BJ (cell line): Measurements from ENCODE around the gene LRRC2. TPM values are rescaled to one million over a fixed set of nuclear protein-coding genes. Genes with fewer than 3 reads are reported as not detected.

ENCODE experiments used
- CTCF ChIA-PET: fragments of 350-600 bp; formaldehyde crosslinking; extraction: SDS; loops from one replicate; lab custom pipeline; 2021; ENCODE audit warnings: antibody characterized with exemption, inconsistent platforms; lab: Yijun Ruan, JAX
- POLR2A ChIA-PET: fragments of 300-600 bp; sonication (Branson Sonifier 250); formaldehyde crosslinking; extraction: SDS; loops from one replicate; lab custom pipeline; 2021; ENCODE audit warnings: antibody characterized with exemption; lab: Charles Lee
- DNase-seq: peaks from one replicate; pipeline ENCODE4 v3.0.0-alpha.2; 2011; ENCODE audit warnings: low read depth
- H3K27me3 ChIP-seq: 2 replicates; pipeline ENCODE4 v1.6.0; 2011; ENCODE audit warnings: low read length; ENCODE audit not compliant: control insufficient read depth, insufficient read depth
- H3K36me3 ChIP-seq: 2 replicates; pipeline ENCODE4 v1.5.1; 2011; ENCODE audit warnings: low read length; ENCODE audit not compliant: control insufficient read depth, insufficient read depth
- H3K4me3 ChIP-seq: 2 replicates; pipeline ENCODE4 v1.5.1; 2011; ENCODE audit warnings: low read depth, mild to moderate bottlenecking, control low read depth, low read length
- polyA plus RNA-seq: library from polyadenylated mRNA; depleted of rRNA; stranded (reverse); fragments of >200 nt; gene quantifications from 2 replicates; pipeline ENCODE4 v1.2.3, GENCODE V29; 2011
- TF ChIP-seq, protein P1 (sequence below): IDR thresholded peaks from 2 replicates; pipeline ENCODE4 v1.5.1; 2011; ENCODE audit warnings: low read depth, mild to moderate bottlenecking, control low read depth, inconsistent platforms, low read length, moderate library complexity; ENCODE audit not compliant: insufficient read depth

LRRC2 gene
- polyA plus RNA-seq, 1 experiment = 0.55 TPM

DNA sequence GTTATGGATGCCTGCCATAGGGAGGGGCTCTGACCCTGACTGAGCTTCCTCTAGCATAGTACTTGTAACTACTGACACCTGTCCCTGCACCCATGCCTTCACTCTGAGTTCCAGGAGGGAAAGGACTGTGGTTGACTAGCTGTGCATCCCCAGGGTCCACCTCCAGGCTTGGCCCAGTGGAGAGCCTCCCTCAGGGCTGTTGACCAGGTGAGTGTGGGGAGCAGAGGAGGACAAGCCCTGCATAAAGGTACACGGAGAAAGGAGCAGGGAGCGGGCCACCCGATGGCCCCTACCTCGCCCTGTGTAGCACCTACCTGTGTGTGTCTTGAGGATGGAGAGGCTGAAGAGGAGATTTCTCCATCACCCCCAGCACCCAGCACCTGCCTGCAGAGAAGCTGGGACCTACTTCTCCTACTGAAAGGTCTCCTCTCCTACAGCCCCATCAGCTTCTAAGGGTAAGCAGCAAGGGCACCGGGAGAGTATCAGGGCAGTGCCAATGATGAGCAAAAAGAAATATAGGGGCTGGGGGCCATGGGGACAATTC is 94.7 kb downstream of the LRRC2 start:
- TF ChIP-seq, protein P1, sequence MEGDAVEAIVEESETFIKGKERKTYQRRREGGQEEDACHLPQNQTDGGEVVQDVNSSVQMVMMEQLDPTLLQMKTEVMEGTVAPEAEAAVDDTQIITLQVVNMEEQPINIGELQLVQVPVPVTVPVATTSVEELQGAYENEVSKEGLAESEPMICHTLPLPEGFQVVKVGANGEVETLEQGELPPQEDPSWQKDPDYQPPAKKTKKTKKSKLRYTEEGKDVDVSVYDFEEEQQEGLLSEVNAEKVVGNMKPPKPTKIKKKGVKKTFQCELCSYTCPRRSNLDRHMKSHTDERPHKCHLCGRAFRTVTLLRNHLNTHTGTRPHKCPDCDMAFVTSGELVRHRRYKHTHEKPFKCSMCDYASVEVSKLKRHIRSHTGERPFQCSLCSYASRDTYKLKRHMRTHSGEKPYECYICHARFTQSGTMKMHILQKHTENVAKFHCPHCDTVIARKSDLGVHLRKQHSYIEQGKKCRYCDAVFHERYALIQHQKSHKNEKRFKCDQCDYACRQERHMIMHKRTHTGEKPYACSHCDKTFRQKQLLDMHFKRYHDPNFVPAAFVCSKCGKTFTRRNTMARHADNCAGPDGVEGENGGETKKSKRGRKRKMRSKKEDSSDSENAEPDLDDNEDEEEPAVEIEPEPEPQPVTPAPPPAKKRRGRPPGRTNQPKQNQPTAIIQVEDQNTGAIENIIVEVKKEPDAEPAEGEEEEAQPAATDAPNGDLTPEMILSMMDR = no peak
- Histone ChIP-seq H3K36me3 (no peaks in the 10 kb centered on the region), H3K27me3 (peaks cover 24% of the 10 kb centered on the region), H3K4me3 (no peak overlapping the region)
- POLR2A ChIA-PET = no interaction called here
- no peak for DNase-seq
- CTCF ChIA-PET = interaction anchor here (0.9 to 3.5 kb wide), 5 partner anchors 12 to 87 kb away, joined by 3 to 17 read pairs (median 5); no protein-coding TSS in a partner anchor

DNA sequence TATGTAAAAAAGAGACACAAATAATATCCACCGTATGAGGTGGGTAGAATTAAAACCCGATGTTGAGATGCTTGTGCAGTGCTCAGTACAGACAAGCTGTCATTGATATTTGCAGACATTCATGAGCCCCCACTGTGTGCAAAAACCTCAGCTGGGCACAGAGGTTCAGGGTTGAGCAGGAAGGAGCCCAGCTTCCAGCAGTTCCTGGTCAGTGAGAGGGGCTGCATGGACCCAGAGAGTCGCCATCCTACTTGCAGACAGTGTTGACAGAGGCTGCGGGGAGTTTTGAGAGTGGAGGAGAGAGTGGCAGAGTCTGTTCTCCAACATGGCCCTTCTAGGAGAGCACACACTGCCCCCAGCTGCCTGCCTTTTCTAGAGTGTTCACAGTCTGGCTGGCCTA is 95.3 kb downstream of the LRRC2 start:
- TF ChIP-seq, protein P1 = no peak
- ChIA-PET POLR2A (no interaction called here), CTCF (interaction anchor here (0.9 to 3.3 kb wide), 4 partner anchors 12 to 88 kb away, joined by 4 to 18 read pairs (median 8); no protein-coding TSS in a partner anchor)
- Histone ChIP-seq H3K4me3 (no peak overlapping the region), H3K36me3 (no peaks in the 10 kb centered on the region), H3K27me3 (peaks cover 27% of the 10 kb centered on the region)
- no peak for DNase-seq

DNA sequence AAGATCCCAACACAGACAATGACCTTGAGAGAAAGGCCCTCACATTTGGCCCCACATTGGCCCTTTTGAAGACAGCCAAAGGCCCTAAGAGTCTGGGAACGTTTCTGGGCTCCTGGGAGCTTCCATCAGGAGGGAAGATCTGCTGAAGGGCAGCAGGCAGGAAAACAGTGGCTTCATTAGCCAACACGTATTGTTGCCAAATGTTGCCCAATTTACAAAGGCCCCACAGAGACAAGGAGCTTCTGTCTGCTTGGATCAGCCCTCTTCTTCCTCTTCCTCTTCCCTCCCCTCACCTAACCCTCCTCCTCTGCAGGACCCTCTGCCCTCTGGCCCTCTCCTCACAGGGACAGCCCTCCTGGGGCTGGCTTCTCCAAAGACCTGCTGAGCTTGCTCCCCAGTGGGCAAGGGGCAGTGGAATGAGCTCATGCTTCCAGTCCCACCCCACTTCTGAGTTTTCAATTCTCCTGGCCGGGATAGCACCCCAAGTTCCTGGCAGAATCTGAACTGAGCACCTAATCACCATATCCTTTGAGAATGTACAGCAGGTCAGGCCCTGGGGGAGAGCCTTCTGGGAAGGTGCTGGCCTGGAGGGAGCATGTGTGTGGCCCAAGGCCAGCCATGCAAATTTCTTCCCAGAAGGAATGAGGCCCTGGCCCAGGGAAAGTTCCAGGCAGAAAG is 96.3 kb downstream of the LRRC2 start:
- ChIA-PET CTCF (interaction anchor here (1.3 to 3.3 kb wide), 3 partner anchors 19 to 21 kb away, joined by 3 to 18 read pairs (median 12); no protein-coding TSS in a partner anchor), POLR2A (no interaction called here)
- H3K27me3 ChIP-seq = peaks cover 28% of the 10 kb centered on the region
- no peaks in the 10 kb centered on the region for H3K36me3 ChIP-seq
- TF ChIP-seq, protein P1 = no peak
- no peak overlapping the region for H3K4me3 ChIP-seq
- DNase-seq = no peak

DNA sequence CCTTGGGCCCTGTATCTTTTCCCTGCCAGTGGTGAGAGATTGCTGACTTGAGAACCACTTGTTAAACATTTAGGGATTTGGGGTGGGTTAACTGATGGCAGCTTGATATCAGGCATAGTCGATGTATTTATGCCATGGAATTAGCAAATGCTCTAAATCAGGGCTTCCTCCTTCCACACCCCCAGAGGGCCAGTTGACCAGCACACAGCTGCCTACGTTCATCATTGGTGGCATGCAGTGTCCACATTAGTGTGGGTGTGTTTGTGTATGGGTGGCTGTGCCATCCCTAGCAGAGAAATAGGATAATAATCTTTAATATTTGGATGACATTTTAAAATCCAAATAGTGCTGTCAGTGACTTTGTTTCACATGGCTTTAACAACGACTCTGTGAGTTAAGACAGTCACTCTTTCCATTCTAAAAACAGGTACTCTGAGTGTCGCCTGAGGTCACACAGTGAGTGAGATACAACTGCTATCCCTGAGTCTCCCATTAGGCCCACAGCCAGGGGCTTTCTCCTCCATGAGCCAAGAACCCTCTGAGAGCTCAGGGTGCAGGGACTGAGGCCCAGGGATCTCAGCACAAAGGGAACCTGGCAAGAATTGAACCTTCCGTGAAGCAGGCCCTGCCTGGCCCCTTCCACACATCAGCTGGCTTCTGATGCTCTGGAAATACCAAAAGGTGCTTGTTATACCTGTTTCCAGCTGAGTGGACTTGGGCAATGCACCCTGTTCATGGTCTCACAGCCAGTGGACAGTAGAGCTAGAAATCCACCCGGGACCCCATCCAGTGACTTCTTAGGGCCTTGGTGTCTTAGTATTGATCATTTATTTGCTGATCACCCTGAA is 97.1 kb downstream of the LRRC2 start:
- peaks cover 36% of the 10 kb centered on the region for H3K27me3 ChIP-seq
- CTCF ChIA-PET = interaction anchor here (1.3 to 3.3 kb wide), 3 partner anchors 19 to 22 kb away, joined by 3 to 18 read pairs (median 12); no protein-coding TSS in a partner anchor
- TF ChIP-seq, protein P1 = no peak
- H3K36me3 ChIP-seq = no peaks in the 10 kb centered on the region
- POLR2A ChIA-PET = no interaction called here
- DNase-seq = no peak
- no peak overlapping the region for H3K4me3 ChIP-seq
